PFSK-1 (cell line): ENCODE measurements around the gene JRKL.

Source experiments
- TAF1 ChIP-seq: IDR thresholded peaks from 2 replicates; pipeline ENCODE4 v1.6.1; 2012; ENCODE audit warnings: low read length, control low read depth, borderline replicate concordance; ENCODE audit not compliant: insufficient read depth
- TF ChIP-seq, protein P1 (sequence below), 2 experiments: IDR thresholded peaks; 2 replicates each; pipeline versions ENCODE4 v1.6.1 to v1.8.0; 2011 to 2012; ENCODE audit warnings: low read depth in 2 of 2, low read length in 2 of 2, control low read depth in 1 of 2, inconsistent platforms in 1 of 2, mild to moderate bottlenecking in 1 of 2, moderate library complexity in 1 of 2; ENCODE audit not compliant: insufficient read depth in 1 of 2

- no peak for TF ChIP-seq TAF1
- TF ChIP-seq, protein P1, sequence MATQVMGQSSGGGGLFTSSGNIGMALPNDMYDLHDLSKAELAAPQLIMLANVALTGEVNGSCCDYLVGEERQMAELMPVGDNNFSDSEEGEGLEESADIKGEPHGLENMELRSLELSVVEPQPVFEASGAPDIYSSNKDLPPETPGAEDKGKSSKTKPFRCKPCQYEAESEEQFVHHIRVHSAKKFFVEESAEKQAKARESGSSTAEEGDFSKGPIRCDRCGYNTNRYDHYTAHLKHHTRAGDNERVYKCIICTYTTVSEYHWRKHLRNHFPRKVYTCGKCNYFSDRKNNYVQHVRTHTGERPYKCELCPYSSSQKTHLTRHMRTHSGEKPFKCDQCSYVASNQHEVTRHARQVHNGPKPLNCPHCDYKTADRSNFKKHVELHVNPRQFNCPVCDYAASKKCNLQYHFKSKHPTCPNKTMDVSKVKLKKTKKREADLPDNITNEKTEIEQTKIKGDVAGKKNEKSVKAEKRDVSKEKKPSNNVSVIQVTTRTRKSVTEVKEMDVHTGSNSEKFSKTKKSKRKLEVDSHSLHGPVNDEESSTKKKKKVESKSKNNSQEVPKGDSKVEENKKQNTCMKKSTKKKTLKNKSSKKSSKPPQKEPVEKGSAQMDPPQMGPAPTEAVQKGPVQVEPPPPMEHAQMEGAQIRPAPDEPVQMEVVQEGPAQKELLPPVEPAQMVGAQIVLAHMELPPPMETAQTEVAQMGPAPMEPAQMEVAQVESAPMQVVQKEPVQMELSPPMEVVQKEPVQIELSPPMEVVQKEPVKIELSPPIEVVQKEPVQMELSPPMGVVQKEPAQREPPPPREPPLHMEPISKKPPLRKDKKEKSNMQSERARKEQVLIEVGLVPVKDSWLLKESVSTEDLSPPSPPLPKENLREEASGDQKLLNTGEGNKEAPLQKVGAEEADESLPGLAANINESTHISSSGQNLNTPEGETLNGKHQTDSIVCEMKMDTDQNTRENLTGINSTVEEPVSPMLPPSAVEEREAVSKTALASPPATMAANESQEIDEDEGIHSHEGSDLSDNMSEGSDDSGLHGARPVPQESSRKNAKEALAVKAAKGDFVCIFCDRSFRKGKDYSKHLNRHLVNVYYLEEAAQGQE (IDR thresholded peaks at IDR 0.05; ENCODE audit: insufficient read depth in 1 of 2, low read depth in 2 of 2, low read length in 2 of 2) = no peak
These were observed 16.0 kb upstream of the JRKL start for GRCh38 chr11:96373826-96374225.
